Measurements from ENCODE around the gene UBR2. TPM values are rescaled to one million over a fixed set of nuclear protein-coding genes. Genes with fewer than 3 reads are reported as not detected.

Gene UBR2
- total and polyA plus RNA-seq, 2 of the 13 experiments (the other 11 are each of a cell fraction or from before 2014, with no cell fraction given), result 17.6 to 29.3 TPM

GRCh38 chr6:42629845-42630244, 66.0 kb downstream of the UBR2 start (continued):
- TF ChIP-seq CSRNP1 (CRISPR knock-in tag; IDR thresholded peaks at IDR 0.05) (no peak), ZFP1 (CRISPR knock-in tag; IDR thresholded peaks at IDR 0.05) (no peak), FOXC1 (CRISPR knock-in tag; IDR thresholded peaks at IDR 0.05; ENCODE audit: borderline replicate concordance) (no peak), MEIS1 (CRISPR knock-in tag; IDR thresholded peaks at IDR 0.05; ENCODE audit: borderline replicate concordance) (no peak), ZNF484 (CRISPR knock-in tag; IDR thresholded peaks at IDR 0.05; ENCODE audit: borderline replicate concordance, low read depth) (no peak), ZNF10 (CRISPR knock-in tag; IDR thresholded peaks at IDR 0.05; ENCODE audit: borderline replicate concordance, low read depth) (no peak), RBAK (CRISPR knock-in tag; IDR thresholded peaks at IDR 0.05) (no peak), PHF21A (CRISPR knock-in tag; IDR thresholded peaks at IDR 0.05) (no peak), ARNT (IDR thresholded peaks at IDR 0.05) (no peak), ZNF614 (CRISPR knock-in tag; IDR thresholded peaks at IDR 0.05; ENCODE audit: borderline replicate concordance) (no peak), NCOA1 (CRISPR knock-in tag; IDR thresholded peaks at IDR 0.05) (no peak), ZBTB8A (CRISPR knock-in tag; IDR thresholded peaks at IDR 0.05; ENCODE audit: borderline replicate concordance, low read depth) (no peak), GABPB1 (CRISPR knock-in tag; IDR thresholded peaks at IDR 0.05) (no peak), U2AF1 (optimal IDR thresholded peaks at IDR 0.05; ENCODE audit: low read depth, low read length) (no peak), ETS1 (CRISPR knock-in tag; IDR thresholded peaks at IDR 0.05) (no peak), ZNF598 (CRISPR knock-in tag; IDR thresholded peaks at IDR 0.05; ENCODE audit: borderline replicate concordance) (no peak)
